H1 (cell line): ENCODE measurements around the gene SCN3A. TPM values are rescaled to one million over a fixed set of nuclear protein-coding genes. Genes with fewer than 3 reads are reported as not detected.

ENCODE experiments used
- FOSL1 ChIP-seq: IDR thresholded peaks from 2 replicates; pipeline ENCODE4 v1.6.1; 2011; ENCODE audit warnings: mild to moderate bottlenecking, low read depth, low read length, moderate library complexity; ENCODE audit not compliant: insufficient read depth
- polyA plus RNA-seq, 7 experiments: library from polyadenylated mRNA; depleted of rRNA in 3 of 7; stranded (reverse) in 5 of 7; unstranded in 2 of 7; fragments of >200 nt in 5 of 7; fragments of 200-250 nt in 2 of 7; gene quantifications; 1 replicate in 5 of 7; 2 replicates in 1 of 7; 4 replicates in 1 of 7; pipeline versions ENCODE4 v1.2.1 to v1.2.3, GENCODE V29; 2011 to 2013; ENCODE audit warnings: missing spikeins in 2 of 7, mixed read lengths in 2 of 7
- total RNA-seq: library from RNA; stranded (reverse); fragmentation: NEBNext Ultra II Directional; extraction: Animal tissue kit (Norgen Biotek cat#: 25700); gene quantifications from 2 replicates; pipeline ENCODE4 v1.2.1, GENCODE V29; 2021

The SCN3A gene
- total and polyA plus RNA-seq, 2 of the 8 experiments (the other 6 are each of a cell fraction or from before 2014, with no cell fraction given) = 0.02 TPM; not detected in 1

DNA sequence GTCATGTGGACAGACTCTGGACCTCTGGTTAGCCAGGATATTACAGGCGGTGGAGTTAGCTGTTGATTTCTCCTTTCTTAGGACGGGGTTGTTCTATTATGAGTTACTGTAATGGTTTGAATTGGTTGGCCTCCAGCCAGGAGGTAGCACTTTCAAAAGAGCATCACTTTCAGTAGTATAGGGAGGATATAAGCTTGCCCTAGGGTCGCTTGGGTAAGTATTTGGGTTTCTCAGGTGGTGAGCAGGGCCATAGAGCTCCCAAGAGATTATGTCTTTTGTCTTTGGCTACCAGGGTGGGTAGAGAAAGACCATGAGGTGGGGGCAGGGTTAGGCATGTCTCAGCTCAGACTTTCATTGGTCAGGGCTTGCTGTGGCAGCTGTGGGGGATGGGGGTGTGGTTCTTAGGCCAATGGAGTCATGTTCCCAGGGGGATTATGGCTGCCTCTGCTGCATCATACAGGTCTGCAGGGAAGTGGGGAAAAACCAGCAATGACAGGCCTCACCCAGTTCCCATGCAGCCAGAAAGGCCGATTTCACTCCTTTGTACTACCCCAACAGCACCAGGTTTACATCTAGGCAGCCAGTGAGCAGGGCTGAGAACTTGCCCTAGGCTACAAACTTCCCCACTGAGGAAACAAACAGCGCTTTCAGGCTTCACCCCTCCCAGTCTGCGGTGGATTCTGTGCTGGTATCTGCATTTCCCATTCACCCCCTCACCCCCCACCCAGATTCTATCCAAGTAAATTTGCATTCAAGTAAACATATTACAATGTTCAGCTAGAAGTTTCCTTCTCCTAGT is 159.1 kb downstream of the SCN3A start (continued):
- TF ChIP-seq FOSL1 = no peak

Other genes starting within 250 kb of the SCN3A start
- not detected in 2 replicates for gene SLC38A11, start 248.5 kb downstream of the SCN3A start, total RNA-seq
- not detected in 2 replicates for gene SLC38A11, start 248.5 kb downstream of the SCN3A start, polyA plus RNA-seq (2011; rRNA removed)
- 0.61 and 1.1 TPM in 2 replicates for gene SCN2A, start 35.4 kb upstream of the SCN3A start, total RNA-seq
- 0.18 and 0.25 TPM in 2 replicates for gene SCN2A, start 35.4 kb upstream of the SCN3A start, polyA plus RNA-seq (2011; rRNA removed)